ENCODE data around the gene WNK2.

Gene WNK2

GRCh38 chr9:93185266-93186214 is 1.6 kb downstream of the WNK2 start:
- no peak for DNase-seq (ENCODE audit: insufficient read length, low spot score)
- no peak for FAIRE-seq
- TF ChIP-seq POLR2A (IDR thresholded peaks at IDR 0.05; ENCODE audit: low read depth, low read length) = no peak

GRCh38 chr9:93186215-93186945 is 2.4 kb downstream of the WNK2 start:
- FAIRE-seq = no peak
- no peak for DNase-seq (ENCODE audit: insufficient read length, low spot score)
- TF ChIP-seq POLR2A (IDR thresholded peaks at IDR 0.05; ENCODE audit: low read depth, low read length) = no peak

- TF ChIP-seq POLR2A (IDR thresholded peaks at IDR 0.05; ENCODE audit: low read depth, low read length) = no peak
- DNase-seq (ENCODE audit: insufficient read length, low spot score) (no peak), FAIRE-seq (no peak)
Observed at GRCh38 chr9:93187047-93187446, 3.1 kb downstream of the WNK2 start.

GRCh38 chr9:93187574-93187973 is 3.6 kb downstream of the WNK2 start:
- DNase-seq (ENCODE audit: insufficient read length, low spot score) (no peak), FAIRE-seq (no peak)
- no peak for TF ChIP-seq POLR2A (IDR thresholded peaks at IDR 0.05; ENCODE audit: low read depth, low read length)

- no peak for TF ChIP-seq POLR2A (IDR thresholded peaks at IDR 0.05; ENCODE audit: low read depth, low read length)
Observed at GRCh38 chr9:93188426-93189368, 4.8 kb downstream of the WNK2 start.

GRCh38 chr9:93189369-93190132 is 5.6 kb downstream of the WNK2 start:
- FAIRE-seq (no peak), DNase-seq (ENCODE audit: insufficient read length, low spot score) (no peak)
- no peak for TF ChIP-seq POLR2A (IDR thresholded peaks at IDR 0.05; ENCODE audit: low read depth, low read length)

More at GRCh38 chr9:93188426-93189368, 4.8 kb downstream of the WNK2 start:
- FAIRE-seq (no peak), DNase-seq (ENCODE audit: insufficient read length, low spot score) (no peak)

GRCh38 chr9:93190133-93190525 is 6.2 kb downstream of the WNK2 start:
- no peak for TF ChIP-seq POLR2A (IDR thresholded peaks at IDR 0.05; ENCODE audit: low read depth, low read length)
- FAIRE-seq (no peak), DNase-seq (ENCODE audit: insufficient read length, low spot score) (no peak)

- FAIRE-seq (no peak), DNase-seq (ENCODE audit: insufficient read length, low spot score) (no peak)
- TF ChIP-seq POLR2A (IDR thresholded peaks at IDR 0.05; ENCODE audit: low read depth, low read length) = no peak
Observed at GRCh38 chr9:93190656-93191353, 6.9 kb downstream of the WNK2 start.

GRCh38 chr9:93191354-93191660 is 7.4 kb downstream of the WNK2 start:
- TF ChIP-seq POLR2A (IDR thresholded peaks at IDR 0.05; ENCODE audit: low read depth, low read length) = no peak
- FAIRE-seq (no peak), DNase-seq (ENCODE audit: insufficient read length, low spot score) (no peak)

- no peak for TF ChIP-seq POLR2A (IDR thresholded peaks at IDR 0.05; ENCODE audit: low read depth, low read length)
- no peak for FAIRE-seq
- DNase-seq (ENCODE audit: insufficient read length, low spot score) = no peak
Observed at GRCh38 chr9:93192721-93193387, 8.9 kb downstream of the WNK2 start.

GRCh38 chr9:93193388-93194220 is 9.7 kb downstream of the WNK2 start:
- no peak for DNase-seq (ENCODE audit: insufficient read length, low spot score)
- FAIRE-seq = no peak
- TF ChIP-seq POLR2A (IDR thresholded peaks at IDR 0.05; ENCODE audit: low read depth, low read length) = no peak
